Measurements from ENCODE around the gene CEP41.

DNA sequence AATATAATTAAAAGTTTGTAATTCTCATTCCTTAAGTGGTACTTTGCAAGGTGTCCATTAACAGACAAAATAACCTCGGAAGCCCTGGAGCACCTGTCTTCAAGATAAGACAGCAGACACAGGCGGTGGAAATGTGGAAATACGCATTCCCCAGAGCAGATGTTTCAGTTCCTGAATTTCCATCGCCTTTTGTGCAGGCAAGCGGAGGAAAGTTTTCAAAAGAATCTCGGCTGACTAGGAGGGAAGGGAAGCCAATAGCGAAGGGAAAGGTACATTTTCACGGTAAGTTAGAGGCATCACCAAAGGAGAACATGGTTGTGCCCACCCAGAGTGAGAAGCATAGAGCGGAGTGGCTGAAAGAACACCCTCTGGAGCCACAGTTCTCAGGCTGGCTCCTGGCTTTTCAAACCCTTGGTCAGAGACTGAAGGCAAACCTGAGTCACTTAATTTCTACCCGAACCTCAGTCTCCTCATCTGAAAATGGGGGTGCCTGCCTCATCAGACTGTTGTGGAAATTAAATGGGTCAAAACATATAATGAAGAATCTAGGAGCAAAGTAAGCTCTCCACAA, 46.9 kb downstream of the CEP41 start:
- TF ChIP-seq, protein P1, sequence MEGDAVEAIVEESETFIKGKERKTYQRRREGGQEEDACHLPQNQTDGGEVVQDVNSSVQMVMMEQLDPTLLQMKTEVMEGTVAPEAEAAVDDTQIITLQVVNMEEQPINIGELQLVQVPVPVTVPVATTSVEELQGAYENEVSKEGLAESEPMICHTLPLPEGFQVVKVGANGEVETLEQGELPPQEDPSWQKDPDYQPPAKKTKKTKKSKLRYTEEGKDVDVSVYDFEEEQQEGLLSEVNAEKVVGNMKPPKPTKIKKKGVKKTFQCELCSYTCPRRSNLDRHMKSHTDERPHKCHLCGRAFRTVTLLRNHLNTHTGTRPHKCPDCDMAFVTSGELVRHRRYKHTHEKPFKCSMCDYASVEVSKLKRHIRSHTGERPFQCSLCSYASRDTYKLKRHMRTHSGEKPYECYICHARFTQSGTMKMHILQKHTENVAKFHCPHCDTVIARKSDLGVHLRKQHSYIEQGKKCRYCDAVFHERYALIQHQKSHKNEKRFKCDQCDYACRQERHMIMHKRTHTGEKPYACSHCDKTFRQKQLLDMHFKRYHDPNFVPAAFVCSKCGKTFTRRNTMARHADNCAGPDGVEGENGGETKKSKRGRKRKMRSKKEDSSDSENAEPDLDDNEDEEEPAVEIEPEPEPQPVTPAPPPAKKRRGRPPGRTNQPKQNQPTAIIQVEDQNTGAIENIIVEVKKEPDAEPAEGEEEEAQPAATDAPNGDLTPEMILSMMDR (IDR thresholded peaks at IDR 0.05): no peak
- no peak for TF ChIP-seq POLR2A (IDR thresholded peaks at IDR 0.05)

All from body of pancreas (tissue), 4 donors.